PC-3 (cell line): ENCODE data around the gene PLEKHG3. TPM values are rescaled to one million over a fixed set of nuclear protein-coding genes. Genes with fewer than 3 reads are reported as not detected.

Experiments
- ATAC-seq: fragments of 200-7000 bp; cut with Tn5 transposase; 2 replicates; pipeline ENCODE4 v1.9.1; 2020; ENCODE audit warnings: mild to moderate bottlenecking, moderate library complexity
- BruUV-seq: library from RNA; stranded (reverse); fragments of 400-500 nt; replicated peaks from 2 replicates; lab custom pipeline; 2021; lab: Mats Ljungman, UMichigan
- CTCF ChIA-PET: fragments of 300-600 bp; sonication (Branson Sonifier 250); formaldehyde crosslinking; loops from one replicate; lab custom pipeline; 2022; ENCODE audit warnings: antibody characterized with exemption; lab: Charles Lee
- POLR2A ChIA-PET: fragments of 300-600 bp; sonication (Branson Sonifier 250); formaldehyde crosslinking; loops from one replicate; lab custom pipeline; 2022; ENCODE audit warnings: antibody characterized with exemption; ENCODE audit not compliant: unreplicated experiment; lab: Charles Lee
- DNase-seq: peaks from one replicate; pipeline ENCODE4 v3.0.0-alpha.2; 2015
- H2AFZ ChIP-seq: fragments of 300-600 bp; sonication (generic); 2 replicates; pipeline ENCODE4 v1.6.0; 2016; ENCODE audit warnings: antibody characterized with exemption, low read length
- H3F3A ChIP-seq: fragments of 300-600 bp; sonication (generic); one replicate; pipeline ENCODE4 v1.6.0; 2017; ENCODE audit warnings: antibody characterized with exemption, low read length, control low read depth, mild to moderate bottlenecking; ENCODE audit not compliant: unreplicated experiment
- H3K27ac ChIP-seq: fragments of 300-600 bp; sonication (generic); 2 replicates; pipeline ENCODE4 v1.5.1; 2016; ENCODE audit warnings: mild to moderate bottlenecking, low read length
- H3K27me3 ChIP-seq: fragments of 300-600 bp; sonication (generic); 2 replicates; pipeline ENCODE4 v1.6.1; 2016; ENCODE audit warnings: low read length, mixed read lengths
- H3K36me3 ChIP-seq: fragments of 300-600 bp; sonication (generic); 2 replicates; pipeline ENCODE4 v1.6.1; 2016; ENCODE audit warnings: low read depth, mixed run types, low read length, mixed read lengths
- H3K4me1 ChIP-seq: fragments of 300-600 bp; sonication (generic); 2 replicates; pipeline ENCODE4 v1.5.1; 2016; ENCODE audit warnings: low read length; ENCODE audit not compliant: insufficient read depth
- H3K4me2 ChIP-seq: fragments of 300-600 bp; sonication (generic); 2 replicates; pipeline ENCODE4 v1.6.0; 2016; ENCODE audit warnings: low read length
- H3K4me3 ChIP-seq: fragments of 300-600 bp; sonication (generic); 2 replicates; pipeline ENCODE4 v1.5.1; 2016; ENCODE audit warnings: mild to moderate bottlenecking, low read length, mixed read lengths
- H3K79me2 ChIP-seq: fragments of 300-600 bp; sonication (generic); 2 replicates; pipeline ENCODE4 v1.6.1; 2017; ENCODE audit warnings: low read length, mixed read lengths
- H3K9ac ChIP-seq: fragments of 300-600 bp; sonication (generic); 2 replicates; pipeline ENCODE4 v1.6.0; 2016; ENCODE audit warnings: mild to moderate bottlenecking, low read length
- H3K9me2 ChIP-seq: fragments of 300-600 bp; sonication (generic); replicated peaks from 2 replicates; pipeline ENCODE4 v1.6.1; 2016; ENCODE audit warnings: mixed run types, low read length, mixed read lengths
- H3K9me3 ChIP-seq: fragments of 300-600 bp; sonication (generic); 2 replicates; pipeline ENCODE4 v1.6.1; 2016; ENCODE audit warnings: low read length, mixed read lengths
- H4K20me1 ChIP-seq: fragments of 300-600 bp; sonication (generic); 2 replicates; pipeline ENCODE4 v1.6.1; 2016; ENCODE audit warnings: low read length, mixed read lengths
- CTCF ChIP-seq: fragments of 300-600 bp; sonication (generic); conservative IDR thresholded peaks from 2 replicates; pipeline ENCODE4 v1.5.1; 2017; ENCODE audit warnings: antibody characterized with exemption, low read depth, mild to moderate bottlenecking, low read length
- EZH2 ChIP-seq: fragments of 300-600 bp; sonication (generic); IDR thresholded peaks from one replicate; pipeline ENCODE4 v1.6.1; 2017; ENCODE audit warnings: antibody characterized with exemption, mild to moderate bottlenecking, low read length; ENCODE audit not compliant: unreplicated experiment
- EZH2phosphoT487 ChIP-seq: fragments of 300-600 bp; sonication (generic); IDR thresholded peaks from 2 replicates; pipeline ENCODE4 v1.6.1; 2018; ENCODE audit warnings: mild to moderate bottlenecking, antibody characterized with exemption, low read length, borderline replicate concordance
- intact Hi-C: fragments of 100-400 bp; cut with micrococcal nuclease; formaldehyde crosslinking; loops from 2 replicates; pipeline ENCODE4 v1.9.0; 2023
- total RNA-seq: library from RNA; depleted of rRNA; stranded (reverse); fragments of >200 nt; gene quantifications from 2 replicates; pipeline ENCODE4 v1.2.3, GENCODE V29; 2014

Gene PLEKHG3
- total RNA-seq, 1 experiment from 2014 or later = 49.6 TPM

- DNase-seq = no peak
- intact Hi-C loops = no loop called here
- no peaks in the 10 kb centered on the region for H3K9me2 ChIP-seq
- ChIA-PET CTCF (interaction anchor here (0.6 kb wide), 1 partner anchor 145 kb away, joined by 3 read pairs; no protein-coding TSS in a partner anchor), POLR2A (no interaction called here)
- no peaks in the 10 kb centered on the region for H3K27me3 ChIP-seq
- no peaks in the 10 kb centered on the region for H4K20me1 ChIP-seq
- no peak overlapping the region for H3K4me2 ChIP-seq
- H3K9me3 ChIP-seq = no peaks in the 10 kb centered on the region
- H3K79me2 ChIP-seq = no peaks in the 10 kb centered on the region
- no peaks in the 10 kb centered on the region for H3K36me3 ChIP-seq
- no peak overlapping the region for H3K27ac ChIP-seq
- no TSS peak for BruUV-seq
- no peak overlapping the region for H2AFZ ChIP-seq
- no peak for ATAC-seq
- H3K4me3 ChIP-seq = no peak overlapping the region
- H3F3A ChIP-seq = no peaks in the 10 kb centered on the region
- H3K9ac ChIP-seq = no peak overlapping the region
- TF ChIP-seq CTCF (no peak), EZH2 (no peak), EZH2phosphoT487 (no peak)
- H3K4me1 ChIP-seq = no peaks in the 10 kb centered on the region
These were observed 75.2 kb downstream of the PLEKHG3 start for GRCh38 chr14:64779472-64779871.

- H3K4me3 ChIP-seq = no peak overlapping the region
- POLR2A ChIA-PET = no interaction called here
- no peak for DNase-seq
These were observed 78.0 kb downstream of the PLEKHG3 start for GRCh38 chr14:64782196-64782595.

More at GRCh38 chr14:64782196-64782595, 78.0 kb downstream of the PLEKHG3 start:
- no TSS peak for BruUV-seq
- H3K9ac ChIP-seq = no peak overlapping the region
- H3K27me3 ChIP-seq = no peaks in the 10 kb centered on the region
- H2AFZ ChIP-seq = no peak overlapping the region
- intact Hi-C loops = no loop called here
- TF ChIP-seq EZH2phosphoT487 = no peak
- no peak for TF ChIP-seq CTCF
- no peak for TF ChIP-seq EZH2
- no peak for ATAC-seq
- H3K27ac ChIP-seq = no peak overlapping the region
- no peaks in the 10 kb centered on the region for H3K9me2 ChIP-seq
- H4K20me1 ChIP-seq = no peaks in the 10 kb centered on the region
- no peaks in the 10 kb centered on the region for H3K36me3 ChIP-seq
- CTCF ChIA-PET = no interaction called here
- H3K9me3 ChIP-seq = no peaks in the 10 kb centered on the region
- H3K4me2 ChIP-seq = no peak overlapping the region
- no peaks in the 10 kb centered on the region for H3K79me2 ChIP-seq
- H3F3A ChIP-seq = no peaks in the 10 kb centered on the region
- H3K4me1 ChIP-seq = no peaks in the 10 kb centered on the region
